GM23338 (cell line): ENCODE measurements around the gene ZDHHC17. TPM values are rescaled to one million over a fixed set of nuclear protein-coding genes. Genes with fewer than 3 reads are reported as not detected.

Experiments used
- ATAC-seq: fragments of 200-7000 bp; cut with Tn5 transposase; 3 replicates; pipeline ENCODE4 v1.9.1; 2020
- DNase-seq: peaks from one replicate; pipeline ENCODE4 v3.0.0-alpha.2; 2015; ENCODE audit warnings: low spot score
- H2AFZ ChIP-seq: fragments of 200-600 bp; sonication (generic); 2 replicates; pipeline ENCODE4 v1.8.0; 2016; ENCODE audit warnings: antibody characterized with exemption, mild to moderate bottlenecking, moderate library complexity
- H3F3A ChIP-seq: fragments of 200-600 bp; sonication (generic); replicated peaks from 2 replicates; pipeline ENCODE4 v1.8.0; 2017; ENCODE audit warnings: antibody characterized with exemption, mixed run types, low read depth
- H3K27ac ChIP-seq: fragments of 200-600 bp; sonication (generic); 2 replicates; pipeline ENCODE4 v1.6.1; 2016; ENCODE audit warnings: low read depth
- H3K27me3 ChIP-seq: fragments of 200-600 bp; sonication (generic); 2 replicates; pipeline ENCODE4 v1.8.0; 2016; ENCODE audit warnings: mild to moderate bottlenecking, mixed run types, moderate library complexity; ENCODE audit not compliant: insufficient read depth
- H3K36me3 ChIP-seq: fragments of 200-600 bp; sonication (generic); 2 replicates; pipeline ENCODE4 v1.8.0; 2016; ENCODE audit warnings: mild to moderate bottlenecking; ENCODE audit not compliant: insufficient read depth
- H3K4me1 ChIP-seq: fragments of 200-600 bp; sonication (generic); 2 replicates; pipeline ENCODE4 v1.8.0; 2016; ENCODE audit warnings: mild to moderate bottlenecking, moderate library complexity; ENCODE audit not compliant: insufficient read depth
- H3K4me2 ChIP-seq: fragments of 200-600 bp; sonication (generic); 2 replicates; pipeline ENCODE4 v1.7.1; 2017; ENCODE audit warnings: mixed run types
- H3K4me3 ChIP-seq: fragments of 200-600 bp; sonication (generic); 2 replicates; pipeline ENCODE4 v1.6.1; 2016; ENCODE audit warnings: mixed run types
- H3K79me2 ChIP-seq: fragments of 200-600 bp; sonication (generic); replicated peaks from 2 replicates; pipeline ENCODE4 v1.8.0; 2017; ENCODE audit warnings: mild to moderate bottlenecking; ENCODE audit not compliant: insufficient read depth
- H3K9me2 ChIP-seq: fragments of 200-600 bp; sonication (generic); 2 replicates; pipeline ENCODE4 v1.8.0; 2017; ENCODE audit not compliant: insufficient read depth
- H4K20me1 ChIP-seq: fragments of 200-600 bp; sonication (generic); replicated peaks from 2 replicates; pipeline ENCODE4 v1.8.0; 2017; ENCODE audit warnings: mild to moderate bottlenecking; ENCODE audit not compliant: insufficient read depth
- H3K27ac Mint-ChIP-seq: 2 replicates; pipeline ENCODE4 v1.8.0; 2020; ENCODE audit warnings: inconsistent platforms, mild to moderate bottlenecking, moderate library complexity, mixed read lengths
- H3K27me3 Mint-ChIP-seq: 3 replicates; pipeline ENCODE4 v1.8.0; 2022; ENCODE audit warnings: low read depth, mild to moderate bottlenecking, moderate library complexity, mixed read lengths, inconsistent platforms; ENCODE audit not compliant: insufficient read depth, poor library complexity
- H3K36me3 Mint-ChIP-seq: 3 replicates; pipeline ENCODE4 v1.8.0; 2021; ENCODE audit warnings: low read depth, mild to moderate bottlenecking, inconsistent platforms, moderate library complexity, mixed read lengths
- H3K4me1 Mint-ChIP-seq: 3 replicates; pipeline ENCODE4 v1.8.0; 2020; ENCODE audit warnings: mild to moderate bottlenecking, inconsistent platforms, mixed read lengths
- H3K4me3 Mint-ChIP-seq: 3 replicates; pipeline ENCODE4 v1.8.0; 2021; ENCODE audit warnings: moderate library complexity, mild to moderate bottlenecking, inconsistent platforms, mixed read lengths
- H3K9me3 Mint-ChIP-seq: 3 replicates; pipeline ENCODE4 v1.8.0; 2020; ENCODE audit warnings: moderate library complexity, mild to moderate bottlenecking, inconsistent platforms, mixed read lengths
- CREB1 ChIP-seq: fragments of 250-450 bp; sonication (Bioruptor Pico); IDR thresholded peaks from 2 replicates; pipeline ENCODE4 v1.5.0; 2020; ENCODE audit warnings: low read depth, mild to moderate bottlenecking, moderate library complexity
- NANOG ChIP-seq: IDR thresholded peaks from 2 replicates; pipeline ENCODE4 v1.6.1; 2016; ENCODE audit warnings: antibody characterized with exemption, borderline replicate concordance
- POLR2AphosphoS5 ChIP-seq: IDR thresholded peaks from 2 replicates; pipeline ENCODE4 v1.6.1; 2016; ENCODE audit warnings: antibody characterized with exemption, low read depth
- STAT1 ChIP-seq: IDR thresholded peaks from one replicate; pipeline ENCODE4 v1.6.1; 2016; ENCODE audit warnings: antibody characterized with exemption; ENCODE audit not compliant: unreplicated experiment
- polyA plus RNA-seq: library from polyadenylated mRNA; unstranded; fragments of >200 nt; fragmentation: Nextera tagmentation; extraction: Ambion mirVana; gene quantifications from 2 replicates; pipeline ENCODE4 v1.2.1, GENCODE V29; 2016
- total RNA-seq: library from RNA; depleted of rRNA; stranded (reverse); fragments of >200 nt; shearing (Covaris generic); gene quantifications from 2 replicates; pipeline ENCODE4 v1.2.3, GENCODE V29; 2014
- TF ChIP-seq, protein P1 (sequence below), 2 experiments: fragments of 200-600 bp in 1 of 2; sonication (generic) in 1 of 2; conservative IDR thresholded peaks; 2 replicates each; pipeline versions ENCODE4 v1.5.1 to v1.6.1; 2016 to 2017; ENCODE audit warnings: antibody characterized with exemption in 2 of 2, low read depth in 2 of 2, mild to moderate bottlenecking in 2 of 2, moderate library complexity in 1 of 2
- TF ChIP-seq, protein P2 (sequence below): IDR thresholded peaks from one replicate; pipeline ENCODE4 v1.6.1; 2018; ENCODE audit warnings: antibody characterized with exemption; ENCODE audit not compliant: unreplicated experiment
- TF ChIP-seq, protein P3 (sequence below): fragments of 250-450 bp; sonication (Bioruptor Pico); IDR thresholded peaks from 2 replicates; pipeline ENCODE4 v1.5.0; 2020; ENCODE audit warnings: mild to moderate bottlenecking, moderate library complexity

The ZDHHC17 gene
- total and polyA plus RNA-seq, 2 experiments from 2014 or later = 15.7 to 43.5 TPM

DNA sequence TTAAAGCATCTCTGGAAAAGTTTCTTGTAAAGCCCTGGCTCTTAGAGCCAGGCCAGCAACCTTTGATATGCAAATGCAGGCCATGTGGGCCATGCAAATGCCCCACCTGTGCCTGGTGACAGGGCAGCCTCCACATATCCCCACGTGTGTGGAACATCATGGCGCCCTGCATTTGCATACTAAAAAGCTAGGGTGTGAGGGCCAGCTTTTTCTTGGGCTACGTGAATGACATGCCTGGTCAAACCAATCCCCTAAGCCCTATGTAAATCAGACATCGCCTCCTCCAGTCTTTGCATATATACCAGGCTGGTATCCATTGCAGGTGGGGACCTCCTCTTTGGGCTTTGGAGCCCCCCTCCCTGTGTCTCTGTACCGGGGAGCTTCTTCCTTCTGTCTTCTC, 108.5 kb downstream of the ZDHHC17 start:
- Histone ChIP-seq H3K79me2 (peaks cover 95% of the 10 kb centered on the region), H3K36me3 (no peaks in the 10 kb centered on the region), H3K4me1 (peaks cover 38% of the 10 kb centered on the region), H3F3A (no peaks in the 10 kb centered on the region), H3K27me3 (no peaks in the 10 kb centered on the region), H2AFZ (no peak overlapping the region), H3K4me3 (no peak overlapping the region), H3K4me2 (peak overlapping the region; percentile 52), H4K20me1 (peaks cover 16% of the 10 kb centered on the region), H3K9me2 (no peaks in the 10 kb centered on the region), H3K27ac (0 out of 2 replicates have a peak overlapping the region, but pooled peaks have one; percentile 61)
- ATAC-seq (peak; percentile 85), DNase-seq (peak; percentile 89)
- H3K4me3 Mint-ChIP-seq = peak overlapping the region; percentile 47
- H3K27ac Mint-ChIP-seq = peak overlapping the region; percentile 82
- 0 out of 2 replicates have a peak, but pooled peaks have one; percentile 57 for TF ChIP-seq CREB1 (CRISPR knock-in tag)
- TF ChIP-seq, protein P1, sequence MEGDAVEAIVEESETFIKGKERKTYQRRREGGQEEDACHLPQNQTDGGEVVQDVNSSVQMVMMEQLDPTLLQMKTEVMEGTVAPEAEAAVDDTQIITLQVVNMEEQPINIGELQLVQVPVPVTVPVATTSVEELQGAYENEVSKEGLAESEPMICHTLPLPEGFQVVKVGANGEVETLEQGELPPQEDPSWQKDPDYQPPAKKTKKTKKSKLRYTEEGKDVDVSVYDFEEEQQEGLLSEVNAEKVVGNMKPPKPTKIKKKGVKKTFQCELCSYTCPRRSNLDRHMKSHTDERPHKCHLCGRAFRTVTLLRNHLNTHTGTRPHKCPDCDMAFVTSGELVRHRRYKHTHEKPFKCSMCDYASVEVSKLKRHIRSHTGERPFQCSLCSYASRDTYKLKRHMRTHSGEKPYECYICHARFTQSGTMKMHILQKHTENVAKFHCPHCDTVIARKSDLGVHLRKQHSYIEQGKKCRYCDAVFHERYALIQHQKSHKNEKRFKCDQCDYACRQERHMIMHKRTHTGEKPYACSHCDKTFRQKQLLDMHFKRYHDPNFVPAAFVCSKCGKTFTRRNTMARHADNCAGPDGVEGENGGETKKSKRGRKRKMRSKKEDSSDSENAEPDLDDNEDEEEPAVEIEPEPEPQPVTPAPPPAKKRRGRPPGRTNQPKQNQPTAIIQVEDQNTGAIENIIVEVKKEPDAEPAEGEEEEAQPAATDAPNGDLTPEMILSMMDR (conservative IDR thresholded peaks at IDR 0.05; ENCODE audit: low read depth in 2 of 2) = no peak
- H3K9me3 Mint-ChIP-seq = no peaks in the 10 kb centered on the region
- H3K36me3 Mint-ChIP-seq = peaks cover 24% of the 10 kb centered on the region
- peaks cover 63% of the 10 kb centered on the region for H3K4me1 Mint-ChIP-seq
- H3K27me3 Mint-ChIP-seq = peaks cover 4% of the 10 kb centered on the region

DNA sequence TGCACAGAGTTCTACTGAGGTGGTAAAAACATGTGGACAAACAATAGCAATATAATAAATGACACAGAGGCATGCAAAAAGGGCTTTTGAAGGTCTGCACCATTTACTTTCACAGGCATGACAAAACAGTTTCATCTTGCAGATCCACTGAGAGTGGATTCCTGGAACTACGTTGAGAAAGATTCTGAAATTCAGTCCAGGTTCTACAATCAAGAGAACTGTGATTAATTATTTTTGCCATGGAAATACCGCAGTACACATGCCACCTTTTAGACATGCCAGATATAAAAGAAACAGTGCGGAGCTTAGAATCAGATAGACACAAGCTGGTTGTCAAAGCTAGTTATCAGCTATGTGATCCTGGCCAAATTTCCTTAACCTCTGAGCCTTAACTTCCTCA, 110.1 kb downstream of the ZDHHC17 start:
- Histone ChIP-seq H4K20me1 (peaks cover 16% of the 10 kb centered on the region), H3K9me2 (no peaks in the 10 kb centered on the region), H3K27me3 (no peaks in the 10 kb centered on the region), H3K79me2 (peaks cover 83% of the 10 kb centered on the region), H3K4me2 (peak overlapping the region; percentile 9; the same call in 1 of the 2 replicates), H3K4me1 (peaks cover 40% of the 10 kb centered on the region), H3K4me3 (no peak overlapping the region), H3K36me3 (no peaks in the 10 kb centered on the region), H2AFZ (no peak overlapping the region), H3F3A (peaks cover 3% of the 10 kb centered on the region; the same call in 1 of the 2 replicates), H3K27ac (no peak overlapping the region)
- no peaks in the 10 kb centered on the region for H3K9me3 Mint-ChIP-seq
- no peak for ATAC-seq
- H3K36me3 Mint-ChIP-seq = peaks cover 17% of the 10 kb centered on the region; the same call in 2 of the 3 replicates
- peaks cover 2% of the 10 kb centered on the region for H3K27me3 Mint-ChIP-seq
- H3K4me1 Mint-ChIP-seq = peaks cover 65% of the 10 kb centered on the region
- no peak for DNase-seq
- no peak overlapping the region for H3K27ac Mint-ChIP-seq
- H3K4me3 Mint-ChIP-seq = no peak overlapping the region
- TF ChIP-seq STAT1 (no peak), POLR2AphosphoS5 (no peak), NANOG (no peak)
- TF ChIP-seq, protein P2, sequence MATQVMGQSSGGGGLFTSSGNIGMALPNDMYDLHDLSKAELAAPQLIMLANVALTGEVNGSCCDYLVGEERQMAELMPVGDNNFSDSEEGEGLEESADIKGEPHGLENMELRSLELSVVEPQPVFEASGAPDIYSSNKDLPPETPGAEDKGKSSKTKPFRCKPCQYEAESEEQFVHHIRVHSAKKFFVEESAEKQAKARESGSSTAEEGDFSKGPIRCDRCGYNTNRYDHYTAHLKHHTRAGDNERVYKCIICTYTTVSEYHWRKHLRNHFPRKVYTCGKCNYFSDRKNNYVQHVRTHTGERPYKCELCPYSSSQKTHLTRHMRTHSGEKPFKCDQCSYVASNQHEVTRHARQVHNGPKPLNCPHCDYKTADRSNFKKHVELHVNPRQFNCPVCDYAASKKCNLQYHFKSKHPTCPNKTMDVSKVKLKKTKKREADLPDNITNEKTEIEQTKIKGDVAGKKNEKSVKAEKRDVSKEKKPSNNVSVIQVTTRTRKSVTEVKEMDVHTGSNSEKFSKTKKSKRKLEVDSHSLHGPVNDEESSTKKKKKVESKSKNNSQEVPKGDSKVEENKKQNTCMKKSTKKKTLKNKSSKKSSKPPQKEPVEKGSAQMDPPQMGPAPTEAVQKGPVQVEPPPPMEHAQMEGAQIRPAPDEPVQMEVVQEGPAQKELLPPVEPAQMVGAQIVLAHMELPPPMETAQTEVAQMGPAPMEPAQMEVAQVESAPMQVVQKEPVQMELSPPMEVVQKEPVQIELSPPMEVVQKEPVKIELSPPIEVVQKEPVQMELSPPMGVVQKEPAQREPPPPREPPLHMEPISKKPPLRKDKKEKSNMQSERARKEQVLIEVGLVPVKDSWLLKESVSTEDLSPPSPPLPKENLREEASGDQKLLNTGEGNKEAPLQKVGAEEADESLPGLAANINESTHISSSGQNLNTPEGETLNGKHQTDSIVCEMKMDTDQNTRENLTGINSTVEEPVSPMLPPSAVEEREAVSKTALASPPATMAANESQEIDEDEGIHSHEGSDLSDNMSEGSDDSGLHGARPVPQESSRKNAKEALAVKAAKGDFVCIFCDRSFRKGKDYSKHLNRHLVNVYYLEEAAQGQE = no peak
- TF ChIP-seq, protein P1 (conservative IDR thresholded peaks at IDR 0.05; ENCODE audit: low read depth in 2 of 2) = no peak
- TF ChIP-seq, protein P3, sequence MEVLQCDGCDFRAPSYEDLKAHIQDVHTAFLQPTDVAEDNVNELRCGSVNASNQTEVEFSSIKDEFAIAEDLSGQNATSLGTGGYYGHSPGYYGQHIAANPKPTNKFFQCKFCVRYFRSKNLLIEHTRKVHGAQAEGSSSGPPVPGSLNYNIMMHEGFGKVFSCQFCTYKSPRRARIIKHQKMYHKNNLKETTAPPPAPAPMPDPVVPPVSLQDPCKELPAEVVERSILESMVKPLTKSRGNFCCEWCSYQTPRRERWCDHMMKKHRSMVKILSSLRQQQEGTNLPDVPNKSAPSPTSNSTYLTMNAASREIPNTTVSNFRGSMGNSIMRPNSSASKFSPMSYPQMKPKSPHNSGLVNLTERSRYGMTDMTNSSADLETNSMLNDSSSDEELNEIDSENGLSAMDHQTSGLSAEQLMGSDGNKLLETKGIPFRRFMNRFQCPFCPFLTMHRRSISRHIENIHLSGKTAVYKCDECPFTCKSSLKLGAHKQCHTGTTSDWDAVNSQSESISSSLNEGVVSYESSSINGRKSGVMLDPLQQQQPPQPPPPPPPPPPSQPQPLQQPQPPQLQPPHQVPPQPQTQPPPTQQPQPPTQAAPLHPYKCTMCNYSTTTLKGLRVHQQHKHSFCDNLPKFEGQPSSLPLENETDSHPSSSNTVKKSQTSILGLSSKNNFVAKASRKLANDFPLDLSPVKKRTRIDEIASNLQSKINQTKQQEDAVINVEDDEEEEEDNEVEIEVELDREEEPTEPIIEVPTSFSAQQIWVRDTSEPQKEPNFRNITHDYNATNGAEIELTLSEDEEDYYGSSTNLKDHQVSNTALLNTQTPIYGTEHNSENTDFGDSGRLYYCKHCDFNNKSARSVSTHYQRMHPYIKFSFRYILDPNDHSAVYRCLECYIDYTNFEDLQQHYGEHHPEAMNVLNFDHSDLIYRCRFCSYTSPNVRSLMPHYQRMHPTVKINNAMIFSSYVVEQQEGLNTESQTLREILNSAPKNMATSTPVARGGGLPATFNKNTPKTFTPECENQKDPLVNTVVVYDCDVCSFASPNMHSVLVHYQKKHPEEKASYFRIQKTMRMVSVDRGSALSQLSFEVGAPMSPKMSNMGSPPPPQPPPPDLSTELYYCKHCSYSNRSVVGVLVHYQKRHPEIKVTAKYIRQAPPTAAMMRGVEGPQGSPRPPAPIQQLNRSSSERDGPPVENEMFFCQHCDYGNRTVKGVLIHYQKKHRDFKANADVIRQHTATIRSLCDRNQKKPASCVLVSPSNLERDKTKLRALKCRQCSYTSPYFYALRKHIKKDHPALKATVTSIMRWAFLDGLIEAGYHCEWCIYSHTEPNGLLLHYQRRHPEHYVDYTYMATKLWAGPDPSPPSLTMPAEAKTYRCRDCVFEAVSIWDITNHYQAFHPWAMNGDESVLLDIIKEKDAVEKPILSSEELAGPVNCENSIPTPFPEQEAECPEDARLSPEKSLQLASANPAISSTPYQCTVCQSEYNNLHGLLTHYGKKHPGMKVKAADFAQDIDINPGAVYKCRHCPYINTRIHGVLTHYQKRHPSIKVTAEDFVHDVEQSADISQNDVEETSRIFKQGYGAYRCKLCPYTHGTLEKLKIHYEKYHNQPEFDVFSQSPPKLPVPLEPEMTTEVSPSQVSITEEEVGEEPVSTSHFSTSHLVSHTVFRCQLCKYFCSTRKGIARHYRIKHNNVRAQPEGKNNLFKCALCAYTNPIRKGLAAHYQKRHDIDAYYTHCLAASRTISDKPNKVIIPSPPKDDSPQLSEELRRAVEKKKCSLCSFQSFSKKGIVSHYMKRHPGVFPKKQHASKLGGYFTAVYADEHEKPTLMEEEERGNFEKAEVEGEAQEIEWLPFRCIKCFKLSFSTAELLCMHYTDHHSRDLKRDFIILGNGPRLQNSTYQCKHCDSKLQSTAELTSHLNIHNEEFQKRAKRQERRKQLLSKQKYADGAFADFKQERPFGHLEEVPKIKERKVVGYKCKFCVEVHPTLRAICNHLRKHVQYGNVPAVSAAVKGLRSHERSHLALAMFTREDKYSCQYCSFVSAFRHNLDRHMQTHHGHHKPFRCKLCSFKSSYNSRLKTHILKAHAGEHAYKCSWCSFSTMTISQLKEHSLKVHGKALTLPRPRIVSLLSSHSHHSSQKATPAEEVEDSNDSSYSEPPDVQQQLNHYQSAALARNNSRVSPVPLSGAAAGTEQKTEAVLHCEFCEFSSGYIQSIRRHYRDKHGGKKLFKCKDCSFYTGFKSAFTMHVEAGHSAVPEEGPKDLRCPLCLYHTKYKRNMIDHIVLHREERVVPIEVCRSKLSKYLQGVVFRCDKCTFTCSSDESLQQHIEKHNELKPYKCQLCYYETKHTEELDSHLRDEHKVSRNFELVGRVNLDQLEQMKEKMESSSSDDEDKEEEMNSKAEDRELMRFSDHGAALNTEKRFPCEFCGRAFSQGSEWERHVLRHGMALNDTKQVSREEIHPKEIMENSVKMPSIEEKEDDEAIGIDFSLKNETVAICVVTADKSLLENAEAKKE (CRISPR knock-in tag) = no peak
